Ascending aorta (tissue), 2 donors: Measurements from ENCODE around the gene TMEM38B. TPM values are rescaled to one million over a fixed set of nuclear protein-coding genes. Genes with fewer than 3 reads are reported as not detected.
A peak's percentile ranks its signal among the peaks of the same experiment; 100 is the strongest.

Source experiments
- DNase-seq, 2 donors: peaks; one replicate each; pipeline ENCODE4 v3.0.0-alpha.2; 2019; ENCODE audit warnings: low spot score in 2 of 2
- H3K27ac ChIP-seq, 2 donors: fragments of 200-600 bp; sonication (generic); one replicate each; pipeline ENCODE4 v1.5.1; 2016 to 2017; ENCODE audit warnings: mild to moderate bottlenecking in 1 of 2
- H3K27me3 ChIP-seq: fragments of 200-600 bp; sonication (generic); one replicate; pipeline ENCODE4 v1.5.1; 2017
- H3K36me3 ChIP-seq, 2 donors: fragments of 200-600 bp; sonication (generic); one replicate each; pipeline ENCODE4 v1.5.1; 2016
- H3K4me1 ChIP-seq, 2 donors: fragments of 200-600 bp; sonication (generic); one replicate each; pipeline ENCODE4 v1.5.1; 2016 to 2017; ENCODE audit warnings: mild to moderate bottlenecking in 1 of 2
- H3K4me3 ChIP-seq, 2 donors: fragments of 200-600 bp; sonication (generic); one replicate each; pipeline ENCODE4 v1.5.1; 2016 to 2017; ENCODE audit warnings: mild to moderate bottlenecking in 1 of 2
- H3K9me3 ChIP-seq, 2 donors: fragments of 200-600 bp; sonication (generic); one replicate each; pipeline ENCODE4 v1.5.1; 2016
- CTCF ChIP-seq, 3 experiments: fragments of 200-600 bp in 2 of 3; fragments of 450-650 bp in 1 of 3; sonication (generic) in 2 of 3; IDR thresholded peaks; one replicate each; pipeline ENCODE4 v1.5.1; 2016 to 2019; ENCODE audit warnings: antibody characterized with exemption in 3 of 3, mild to moderate bottlenecking in 1 of 3, moderate library complexity in 1 of 3
- intact Hi-C: fragments of 100-400 bp; cut with DNase I; formaldehyde crosslinking; loops from one replicate; pipeline ENCODE4 v1.15.1; 2023
- total RNA-seq: library from RNA; depleted of rRNA; stranded (reverse); fragments of >200 nt; gene quantifications from one replicate; pipeline ENCODE4 v1.1.0, GENCODE V29; 2016

TMEM38B gene
- total RNA-seq, 1 donor from 2014 or later, result 11.0 TPM

GRCh38 chr9:105656131-105656921 lies 38.0 kb upstream of the TMEM38B start:
- H3K27me3 ChIP-seq, result no peaks in the 10 kb centered on the region
- TF ChIP-seq CTCF (IDR thresholded peaks at IDR 0.05), result peak in 1 of 3 experiments; percentile 30
- no peak overlapping the region for H3K27ac ChIP-seq
- H3K9me3 ChIP-seq, result no peaks in the 10 kb centered on the region
- H3K4me3 ChIP-seq, result peak overlapping the region; percentile 52 to 63
- no peaks in the 10 kb centered on the region for H3K36me3 ChIP-seq
- intact Hi-C loops, result no loop called here
- DNase-seq, result no peak
- H3K4me1 ChIP-seq, result no peaks in the 10 kb centered on the region

- no peaks in the 10 kb centered on the region for H3K27me3 ChIP-seq
- no peak for DNase-seq
- H3K27ac ChIP-seq, result no peak overlapping the region
- intact Hi-C loops, result no loop called here
- TF ChIP-seq CTCF (IDR thresholded peaks at IDR 0.05), result no peak
- H3K9me3 ChIP-seq, result no peaks in the 10 kb centered on the region
- no peaks in the 10 kb centered on the region for H3K36me3 ChIP-seq
- H3K4me3 ChIP-seq, result no peak overlapping the region
- H3K4me1 ChIP-seq, result no peaks in the 10 kb centered on the region
Measured at GRCh38 chr9:105658351-105658750, 36.0 kb upstream of the TMEM38B start.

- Histone ChIP-seq H3K36me3 (no peaks in the 10 kb centered on the region), H3K27me3 (no peaks in the 10 kb centered on the region), H3K9me3 (no peaks in the 10 kb centered on the region), H3K4me1 (no peaks in the 10 kb centered on the region), H3K4me3 (no peak overlapping the region), H3K27ac (no peak overlapping the region)
- intact Hi-C loops, result no loop called here
- DNase-seq, result no peak
- no peak for TF ChIP-seq CTCF (IDR thresholded peaks at IDR 0.05)
Measured at GRCh38 chr9:105661011-105661410, 33.3 kb upstream of the TMEM38B start.

GRCh38 chr9:105662184-105663104 lies 31.9 kb upstream of the TMEM38B start, which contains the start of gene TAL2:
Gene TAL2 (plus strand): TSS chr9:105662457. CDS start chr9:105662497, 40 bp downstream.
- Histone ChIP-seq H3K4me1 (no peaks in the 10 kb centered on the region), H3K27me3 (no peaks in the 10 kb centered on the region), H3K27ac (no peak within 1 kb of the TSS), H3K36me3 (no peaks in the 10 kb centered on the region), H3K4me3 (no peak within 1 kb of the TSS), H3K9me3 (no peaks in the 10 kb centered on the region)
- intact Hi-C loops, result no loop called here
- DNase-seq, result no peak
- TF ChIP-seq CTCF (IDR thresholded peaks at IDR 0.05), result no peak

- H3K4me1 ChIP-seq, result no peaks in the 10 kb centered on the region
- intact Hi-C loops, result no loop called here
- TF ChIP-seq CTCF (IDR thresholded peaks at IDR 0.05), result no peak
Measured at GRCh38 chr9:105663914-105664313, 30.4 kb upstream of the TMEM38B start.

More at GRCh38 chr9:105663914-105664313, 30.4 kb upstream of the TMEM38B start:
- no peak overlapping the region for H3K4me3 ChIP-seq
- H3K27ac ChIP-seq, result no peak overlapping the region
- DNase-seq, result no peak
- no peaks in the 10 kb centered on the region for H3K27me3 ChIP-seq
- no peaks in the 10 kb centered on the region for H3K36me3 ChIP-seq
- H3K9me3 ChIP-seq, result no peaks in the 10 kb centered on the region
